22Rv1 (cell line): Measurements from ENCODE around the gene KCMF1.

Source experiments
- ZFX ChIP-seq: fragments of 450-650 bp; IDR thresholded peaks from 2 replicates; pipeline ENCODE4 v1.6.1; 2017; ENCODE audit warnings: antibody characterized with exemption, borderline replicate concordance
- TF ChIP-seq, protein P1 (sequence below): fragments of 450-650 bp; IDR thresholded peaks from 2 replicates; pipeline ENCODE4 v1.5.1; 2017; ENCODE audit warnings: mild to moderate bottlenecking

DNA sequence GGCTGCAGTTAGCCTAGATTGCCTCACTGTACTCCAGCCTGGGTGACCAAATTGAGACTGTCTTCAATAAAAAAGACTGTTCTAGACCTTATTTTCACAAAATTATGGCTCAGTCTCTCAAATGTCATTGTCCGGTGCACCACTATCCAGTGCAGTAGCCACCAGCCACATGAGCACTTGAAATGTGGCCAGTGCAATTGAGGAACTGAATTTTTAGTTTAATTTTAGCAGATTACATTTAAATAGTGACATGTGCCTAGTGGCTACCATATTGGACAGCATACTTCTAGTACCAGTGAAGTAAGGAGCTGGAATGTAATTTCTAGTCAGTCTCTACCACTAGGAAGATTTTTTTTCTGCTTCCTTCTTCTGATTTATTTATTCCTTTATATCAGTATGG is 39.4 kb downstream of the KCMF1 start:
- TF ChIP-seq, protein P1, sequence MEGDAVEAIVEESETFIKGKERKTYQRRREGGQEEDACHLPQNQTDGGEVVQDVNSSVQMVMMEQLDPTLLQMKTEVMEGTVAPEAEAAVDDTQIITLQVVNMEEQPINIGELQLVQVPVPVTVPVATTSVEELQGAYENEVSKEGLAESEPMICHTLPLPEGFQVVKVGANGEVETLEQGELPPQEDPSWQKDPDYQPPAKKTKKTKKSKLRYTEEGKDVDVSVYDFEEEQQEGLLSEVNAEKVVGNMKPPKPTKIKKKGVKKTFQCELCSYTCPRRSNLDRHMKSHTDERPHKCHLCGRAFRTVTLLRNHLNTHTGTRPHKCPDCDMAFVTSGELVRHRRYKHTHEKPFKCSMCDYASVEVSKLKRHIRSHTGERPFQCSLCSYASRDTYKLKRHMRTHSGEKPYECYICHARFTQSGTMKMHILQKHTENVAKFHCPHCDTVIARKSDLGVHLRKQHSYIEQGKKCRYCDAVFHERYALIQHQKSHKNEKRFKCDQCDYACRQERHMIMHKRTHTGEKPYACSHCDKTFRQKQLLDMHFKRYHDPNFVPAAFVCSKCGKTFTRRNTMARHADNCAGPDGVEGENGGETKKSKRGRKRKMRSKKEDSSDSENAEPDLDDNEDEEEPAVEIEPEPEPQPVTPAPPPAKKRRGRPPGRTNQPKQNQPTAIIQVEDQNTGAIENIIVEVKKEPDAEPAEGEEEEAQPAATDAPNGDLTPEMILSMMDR = no peak
- TF ChIP-seq ZFX = no peak
